ENCODE measurements around the gene LRBA.

DNA sequence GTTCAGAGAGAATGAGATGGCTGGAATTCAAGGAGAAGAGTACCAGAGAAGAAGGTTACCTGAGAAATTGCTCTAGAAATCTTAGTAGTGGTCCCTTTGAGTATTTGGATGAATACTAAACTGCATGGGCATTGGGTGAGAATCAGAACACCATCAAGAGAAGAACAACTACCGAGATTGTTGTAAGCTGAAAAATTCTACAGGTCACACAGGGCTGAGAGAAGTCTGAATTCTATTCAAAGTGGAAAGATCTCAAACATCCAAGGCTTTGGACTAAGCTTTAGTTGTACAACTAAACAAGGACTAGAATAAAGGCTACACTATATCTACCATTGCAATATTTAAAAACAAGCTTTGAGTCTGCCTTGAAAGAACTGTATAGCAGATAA is 40.8 kb downstream of the LRBA start:
- no peak for TF ChIP-seq CTCF (IDR thresholded peaks at IDR 0.05)
- TF ChIP-seq GRHL2 (CRISPR knock-in tag; IDR thresholded peaks at IDR 0.05; ENCODE audit: insufficient replicate concordance, severe bottlenecking), result no peak
- TF ChIP-seq, protein P1, sequence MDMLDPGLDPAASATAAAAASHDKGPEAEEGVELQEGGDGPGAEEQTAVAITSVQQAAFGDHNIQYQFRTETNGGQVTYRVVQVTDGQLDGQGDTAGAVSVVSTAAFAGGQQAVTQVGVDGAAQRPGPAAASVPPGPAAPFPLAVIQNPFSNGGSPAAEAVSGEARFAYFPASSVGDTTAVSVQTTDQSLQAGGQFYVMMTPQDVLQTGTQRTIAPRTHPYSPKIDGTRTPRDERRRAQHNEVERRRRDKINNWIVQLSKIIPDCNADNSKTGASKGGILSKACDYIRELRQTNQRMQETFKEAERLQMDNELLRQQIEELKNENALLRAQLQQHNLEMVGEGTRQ (CRISPR knock-in tag; IDR thresholded peaks at IDR 0.05), result no peak
- no peak for TF ChIP-seq CREB1 (CRISPR knock-in tag; IDR thresholded peaks at IDR 0.05)
- TF ChIP-seq FOXJ3 (CRISPR knock-in tag; IDR thresholded peaks at IDR 0.05; ENCODE audit: borderline replicate concordance), result no peak
- no peak for TF ChIP-seq ELF4 (CRISPR knock-in tag; IDR thresholded peaks at IDR 0.05; ENCODE audit: low read depth)
- TF ChIP-seq, protein P2, sequence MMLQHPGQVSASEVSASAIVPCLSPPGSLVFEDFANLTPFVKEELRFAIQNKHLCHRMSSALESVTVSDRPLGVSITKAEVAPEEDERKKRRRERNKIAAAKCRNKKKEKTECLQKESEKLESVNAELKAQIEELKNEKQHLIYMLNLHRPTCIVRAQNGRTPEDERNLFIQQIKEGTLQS (CRISPR knock-in tag; conservative IDR thresholded peaks at IDR 0.05), result no peak
